ENCODE measurements around the gene ESYT1. TPM values are rescaled to one million over a fixed set of nuclear protein-coding genes. Genes with fewer than 3 reads are reported as not detected.

The ESYT1 gene
- total RNA-seq, 4 donors from 2014 or later, result 51.2 to 84.1 (median 64.9) TPM

DNA sequence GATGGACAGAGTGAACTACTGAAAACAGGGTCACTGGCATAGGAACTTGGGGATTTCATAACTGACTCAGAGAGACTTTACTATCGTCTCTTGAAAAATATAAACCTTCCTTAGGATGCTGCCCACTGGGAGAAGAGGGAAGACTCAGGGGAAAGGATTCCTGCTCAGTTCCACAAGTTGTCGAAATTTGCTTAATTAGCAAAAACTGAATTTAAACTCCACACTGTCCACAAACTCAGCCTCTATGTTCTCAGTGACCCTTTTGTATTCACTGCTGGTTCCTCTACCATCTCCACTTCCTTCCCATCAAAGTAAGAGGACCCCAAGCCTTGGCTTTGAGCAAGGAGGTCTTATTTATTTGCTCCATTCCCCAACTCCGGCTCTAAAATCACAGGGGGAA lies 17.1 kb downstream of the ESYT1 start:
- intact Hi-C loops (cut with DNase I; ENCODE audit: low total_unique reads), result no loop called here
- no peak for DNase-seq (ENCODE audit: low spot score in 2 of 2)
- WGBS, 2 donors, result 81 to 86% methylated on average over 3 of the region's 3 CpGs
- H3K4me3 ChIP-seq (ENCODE audit: low read depth, poor library complexity, severe bottlenecking), result no peak overlapping the region
- TF ChIP-seq, protein P1, sequence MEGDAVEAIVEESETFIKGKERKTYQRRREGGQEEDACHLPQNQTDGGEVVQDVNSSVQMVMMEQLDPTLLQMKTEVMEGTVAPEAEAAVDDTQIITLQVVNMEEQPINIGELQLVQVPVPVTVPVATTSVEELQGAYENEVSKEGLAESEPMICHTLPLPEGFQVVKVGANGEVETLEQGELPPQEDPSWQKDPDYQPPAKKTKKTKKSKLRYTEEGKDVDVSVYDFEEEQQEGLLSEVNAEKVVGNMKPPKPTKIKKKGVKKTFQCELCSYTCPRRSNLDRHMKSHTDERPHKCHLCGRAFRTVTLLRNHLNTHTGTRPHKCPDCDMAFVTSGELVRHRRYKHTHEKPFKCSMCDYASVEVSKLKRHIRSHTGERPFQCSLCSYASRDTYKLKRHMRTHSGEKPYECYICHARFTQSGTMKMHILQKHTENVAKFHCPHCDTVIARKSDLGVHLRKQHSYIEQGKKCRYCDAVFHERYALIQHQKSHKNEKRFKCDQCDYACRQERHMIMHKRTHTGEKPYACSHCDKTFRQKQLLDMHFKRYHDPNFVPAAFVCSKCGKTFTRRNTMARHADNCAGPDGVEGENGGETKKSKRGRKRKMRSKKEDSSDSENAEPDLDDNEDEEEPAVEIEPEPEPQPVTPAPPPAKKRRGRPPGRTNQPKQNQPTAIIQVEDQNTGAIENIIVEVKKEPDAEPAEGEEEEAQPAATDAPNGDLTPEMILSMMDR (IDR thresholded peaks at IDR 0.05), result no peak
- no peak for TF ChIP-seq POLR2A (IDR thresholded peaks at IDR 0.05)

DNA sequence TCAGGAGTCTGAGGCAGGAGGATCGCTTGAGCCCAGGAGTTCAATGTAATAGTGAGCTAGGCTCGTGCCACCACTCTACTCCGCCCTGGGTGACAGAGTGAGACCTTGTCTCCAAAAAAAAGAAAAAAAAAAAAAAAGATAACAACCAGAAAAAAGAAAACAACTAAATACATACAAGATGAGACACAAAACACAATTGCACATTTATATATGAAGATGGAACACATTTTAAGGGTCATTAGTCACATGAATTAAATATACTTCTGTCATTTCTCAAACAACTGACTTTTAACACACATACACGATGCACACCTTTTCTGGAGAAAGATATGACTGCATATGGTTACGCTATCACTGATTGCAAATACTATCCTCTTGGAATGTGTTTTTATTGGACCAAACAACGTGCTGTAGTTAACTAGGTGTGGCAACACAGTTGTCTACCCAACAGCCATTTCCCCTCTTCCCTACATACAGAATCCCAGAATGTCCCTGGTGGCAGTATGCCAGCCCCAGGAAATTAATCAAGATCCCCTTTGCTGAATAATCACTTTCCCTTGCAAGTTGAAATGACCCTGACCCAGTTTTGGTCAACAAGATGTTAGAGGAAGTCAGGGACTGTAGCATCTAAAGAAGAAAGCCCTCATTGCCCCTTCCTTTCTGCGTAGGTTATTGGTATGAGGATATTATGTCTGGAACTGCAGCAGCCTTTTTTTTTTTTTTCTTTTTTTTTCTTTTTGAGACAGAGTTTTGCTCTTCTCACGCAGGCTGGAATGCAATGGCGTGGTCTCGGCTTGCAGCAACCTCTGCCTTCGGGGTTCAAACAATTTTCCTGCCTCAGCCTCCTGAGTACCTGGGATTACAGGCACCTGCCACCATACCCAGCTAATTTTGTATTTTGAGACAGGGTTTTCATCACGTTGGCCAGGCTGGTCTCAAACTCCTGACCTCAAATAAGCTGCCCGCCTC lies 18.7 kb downstream of the ESYT1 start:
- H3K4me3 ChIP-seq (ENCODE audit: low read depth, poor library complexity, severe bottlenecking), result no peak overlapping the region
- no peak for DNase-seq (ENCODE audit: low spot score in 2 of 2)
- intact Hi-C loops (cut with DNase I; ENCODE audit: low total_unique reads), result no loop called here
- TF ChIP-seq POLR2A (IDR thresholded peaks at IDR 0.05), result no peak
- TF ChIP-seq, protein P1 (IDR thresholded peaks at IDR 0.05), result no peak
- 64 to 65% methylated on average over 13 of the region's 13 CpGs for WGBS, 2 donors

DNA sequence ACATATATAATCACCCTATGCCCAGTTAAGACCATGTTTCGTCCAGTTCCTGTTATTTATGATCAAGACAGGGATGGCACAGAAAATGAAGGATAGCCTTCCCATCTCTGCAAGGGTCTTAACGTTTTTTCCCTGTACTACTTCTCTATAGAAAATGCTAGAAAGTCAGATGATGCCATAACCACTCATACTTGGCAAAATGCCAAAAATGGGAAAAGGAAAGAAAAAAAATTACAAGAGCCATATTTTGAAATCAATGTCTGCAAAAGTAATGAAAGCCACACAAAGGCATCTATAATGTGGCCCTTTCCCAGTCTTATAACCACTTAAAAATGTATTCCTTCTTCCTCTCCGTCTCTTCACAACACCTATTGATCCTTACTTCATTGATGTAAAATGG lies 22.5 kb downstream of the ESYT1 start:
- DNase-seq (ENCODE audit: low spot score in 2 of 2), result no peak
- intact Hi-C loops (cut with DNase I; ENCODE audit: low total_unique reads), result no loop called here
- no peak for TF ChIP-seq POLR2A (IDR thresholded peaks at IDR 0.05)
- TF ChIP-seq, protein P1 (IDR thresholded peaks at IDR 0.05), result no peak
- no peak overlapping the region for H3K4me3 ChIP-seq (ENCODE audit: low read depth, poor library complexity, severe bottlenecking)
- WGBS, 2 donors, result 61 to 64% methylated on average over 3 of the region's 3 CpGs

DNA sequence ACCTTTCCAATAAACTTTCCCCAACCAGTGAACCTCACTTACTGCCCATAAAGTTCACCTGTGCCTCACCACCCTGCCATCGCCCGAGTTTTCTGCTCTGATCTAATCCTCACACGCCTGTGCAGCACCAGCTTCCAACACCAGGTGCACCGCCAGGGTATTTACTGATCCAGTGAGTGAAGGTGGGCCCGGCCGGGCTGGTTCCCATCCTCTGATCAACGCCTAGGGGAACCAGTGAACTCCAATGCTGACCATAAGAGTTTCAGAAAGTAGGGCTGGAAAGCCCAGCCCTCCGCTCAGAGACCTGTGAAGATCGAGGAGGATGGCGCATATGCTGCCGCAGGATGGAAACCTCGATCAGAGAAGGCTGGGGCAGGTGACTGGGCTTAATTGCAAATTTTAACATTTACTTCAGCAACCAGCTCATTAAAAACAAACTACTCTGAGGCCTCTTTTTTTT lies 23.6 kb downstream of the ESYT1 start:
- no peak for TF ChIP-seq POLR2A (IDR thresholded peaks at IDR 0.05)
- TF ChIP-seq, protein P1 (IDR thresholded peaks at IDR 0.05), result no peak
- intact Hi-C loops (cut with DNase I; ENCODE audit: low total_unique reads), result no loop called here
- WGBS, 2 donors, result 6 to 14% methylated on average over 12 of the region's 12 CpGs
- peak; percentile 56 to 91 for DNase-seq (ENCODE audit: low spot score in 2 of 2)
- H3K4me3 ChIP-seq (ENCODE audit: low read depth, poor library complexity, severe bottlenecking), result peak overlapping the region; percentile 49

DNA sequence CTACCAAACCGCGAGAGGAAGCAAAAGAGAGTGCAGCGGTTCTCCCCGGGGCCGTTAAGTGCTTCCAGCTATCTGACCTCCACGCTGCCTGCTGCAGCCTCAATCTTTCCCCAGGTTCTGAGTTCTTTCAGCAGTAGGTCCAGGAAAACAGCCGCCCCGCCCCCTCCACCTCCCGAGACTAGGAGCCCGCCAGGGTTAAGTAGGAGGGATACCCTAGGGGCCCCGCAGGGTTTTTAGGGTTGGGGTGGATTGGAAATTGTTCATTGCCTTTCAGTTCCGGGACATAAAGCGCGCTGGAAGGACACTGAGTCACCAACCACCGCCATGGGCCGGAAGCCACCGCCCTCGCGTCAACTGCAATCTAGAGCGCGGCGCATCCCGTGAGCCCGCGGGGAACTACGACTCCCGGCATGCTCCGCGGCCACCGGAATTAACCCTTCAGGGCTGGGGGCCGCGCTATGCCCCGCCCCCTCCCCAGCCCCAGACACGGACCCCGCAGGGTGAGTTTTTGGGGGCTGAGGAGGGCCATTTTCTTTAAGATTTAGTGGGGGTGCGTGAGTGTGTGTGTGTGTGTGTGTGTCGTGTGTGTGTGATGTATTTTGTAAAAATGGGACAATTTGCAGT lies 24.2 kb downstream of the ESYT1 start, which contains the start of gene MYL6B:
TSS of gene MYL6B (plus strand) at position 456 of the 624 bp plus-strand sequence. CDS start 1,332 bp downstream, outside the sequence.
- 0 to 1% methylated on average over 35 to 36 of the region's 37 CpGs for WGBS, 2 donors
- peak; percentile 93 to 99 for DNase-seq (ENCODE audit: low spot score in 2 of 2)
- H3K4me3 ChIP-seq (ENCODE audit: low read depth, poor library complexity, severe bottlenecking), result peak within 1 kb of the TSS; percentile 49
- intact Hi-C loops (cut with DNase I; ENCODE audit: low total_unique reads), result no loop called here
- TF ChIP-seq POLR2A (IDR thresholded peaks at IDR 0.05), result no peak
- TF ChIP-seq, protein P1 (IDR thresholded peaks at IDR 0.05), result no peak

Measured in lower leg skin (tissue), 4 donors.